K562 (cell line): Measurements from ENCODE around the gene EGF. TPM values are rescaled to one million over a fixed set of nuclear protein-coding genes. Genes with fewer than 3 reads are reported as not detected.

ENCODE experiments used
- ATAC-seq: fragments of 200-7000 bp; cut with Tn5 transposase; 3 replicates; pipeline ENCODE4 v1.9.1; 2020; ENCODE audit warnings: moderate library complexity
- BruUV-seq: library from RNA; stranded (reverse); fragments of 400-500 nt; replicated peaks from 2 replicates; lab custom pipeline; 2021; lab: Mats Ljungman, UMichigan
- CTCF ChIA-PET: fragments of 300-600 bp; formaldehyde crosslinking; extraction: SDS; loops from one replicate; lab custom pipeline; 2021; ENCODE audit warnings: low intra/inter-chr PET ratio; lab: Yijun Ruan, JAX
- POLR2A ChIA-PET: fragments of 300-600, 350-650 bp; sonication (Branson Sonifier 250); formaldehyde crosslinking; extraction: SDS; loops from one replicate; lab custom pipeline; 2021; ENCODE audit warnings: antibody characterized with exemption, inconsistent platforms; lab: Yijun Ruan, JAX
- DNase-seq, 4 experiments: peaks; one replicate each; pipeline versions ENCODE4 v3.0.0 to v3.0.0-alpha.2; 2011 to 2018; ENCODE audit warnings: low spot score in 3 of 4, mixed read lengths in 3 of 4; ENCODE audit errors: extremely low read depth in 1 of 4
- FAIRE-seq: peaks from 2 replicates; lab custom pipeline; 2011; peaks lifted over from hg19 to GRCh38; lab: Jason Lieb, UNC
- H2AFZ ChIP-seq: 2 replicates; pipeline ENCODE4 v1.6.0; 2011; ENCODE audit warnings: low read depth, low read length, control low read depth, inconsistent platforms
- H3K27ac ChIP-seq: fragments of 200-600 bp; 3 replicates; pipeline ENCODE4 v1.8.0; 2011; ENCODE audit warnings: low read depth, mild to moderate bottlenecking, control low read depth, inconsistent platforms, low read length, moderate library complexity, mixed read lengths; ENCODE audit errors: extremely low read depth
- H3K27me3 ChIP-seq, 2 experiments: fragments of 300-600 bp in 1 of 2; 2 replicates in 1 of 2; 3 replicates in 1 of 2; pipeline versions ENCODE4 v1.6.0 to v1.8.0; 2011; ENCODE audit warnings: inconsistent platforms in 2 of 2, low read length in 2 of 2, mild to moderate bottlenecking in 1 of 2, mixed read lengths in 1 of 2, moderate library complexity in 1 of 2; ENCODE audit not compliant: control insufficient read depth in 2 of 2, insufficient read depth in 2 of 2
- H3K36me3 ChIP-seq: fragments of 300-600 bp; 3 replicates; pipeline ENCODE4 v1.8.0; 2011; ENCODE audit warnings: mild to moderate bottlenecking, low read length, inconsistent platforms; ENCODE audit not compliant: control insufficient read depth, insufficient read depth
- H3K4me1 ChIP-seq, 2 experiments: fragments of 200-600 bp in 1 of 2; replicated peaks in 1 of 2; 2 replicates in 1 of 2; 3 replicates in 1 of 2; pipeline versions ENCODE4 v1.5.1 to v1.8.0; 2011; ENCODE audit warnings: inconsistent platforms in 2 of 2, low read length in 2 of 2, mild to moderate bottlenecking in 1 of 2, mixed read lengths in 1 of 2, moderate library complexity in 1 of 2; ENCODE audit not compliant: control insufficient read depth in 2 of 2, insufficient read depth in 2 of 2
- H3K4me2 ChIP-seq: 2 replicates; pipeline ENCODE4 v1.6.1; 2011; ENCODE audit warnings: low read length, control low read depth, inconsistent platforms, mixed read lengths; ENCODE audit not compliant: insufficient read depth
- H3K4me3 ChIP-seq: fragments of 200-600 bp; sonication (generic), shearing (Covaris generic); 2 replicates; pipeline ENCODE4 v1.5.1; 2016; ENCODE audit warnings: control low read depth, inconsistent platforms
- H3K79me2 ChIP-seq: fragments of 200-600 bp; 3 replicates; pipeline ENCODE4 v1.8.0; 2011; ENCODE audit warnings: low read length, inconsistent platforms; ENCODE audit not compliant: control insufficient read depth, insufficient read depth
- H3K9ac ChIP-seq, 2 experiments: 2 replicates each; pipeline versions ENCODE4 v1.6.0 to v1.6.1; 2011; ENCODE audit warnings: low read depth in 2 of 2, low read length in 2 of 2, control low read depth in 1 of 2, inconsistent platforms in 1 of 2, mild to moderate bottlenecking in 1 of 2, mixed read lengths in 1 of 2; ENCODE audit not compliant: insufficient read depth in 1 of 2
- H3K9me1 ChIP-seq: one replicate; pipeline ENCODE4 v1.6.0; 2011; ENCODE audit warnings: inconsistent platforms, mild to moderate bottlenecking, low read length, moderate library complexity; ENCODE audit not compliant: control insufficient read depth, insufficient read depth
- H3K9me3 ChIP-seq: replicated peaks from 2 replicates; pipeline ENCODE4 v1.5.1; 2011; ENCODE audit warnings: low read depth, low read length, inconsistent platforms; ENCODE audit not compliant: control insufficient read depth, insufficient read depth
- H4K20me1 ChIP-seq: replicated peaks from 2 replicates; pipeline ENCODE4 v1.6.1; 2011; ENCODE audit warnings: low read length, inconsistent platforms, mixed read lengths; ENCODE audit not compliant: control insufficient read depth, insufficient read depth
- DMBX1 ChIP-seq: fragments of 250-450 bp; sonication (Bioruptor Pico); IDR thresholded peaks from 2 replicates; pipeline ENCODE4 v1.8.0; 2022; ENCODE audit warnings: inconsistent platforms, mild to moderate bottlenecking, moderate library complexity, borderline replicate concordance
- HDAC1 ChIP-seq, 2 experiments: fragments of 450-650 bp; IDR thresholded peaks; 2 replicates each; pipeline ENCODE4 v1.6.1; 2016 to 2017; ENCODE audit warnings: inconsistent platforms in 1 of 2, mild to moderate bottlenecking in 1 of 2, moderate library complexity in 1 of 2
- KLF1 ChIP-seq: fragments of 450-650 bp; IDR thresholded peaks from 2 replicates; pipeline ENCODE4 v1.6.1; 2016; ENCODE audit warnings: missing genetic modification characterization, missing compliant biosample characterization
- NRF1 ChIP-seq, 2 experiments: fragments of 450-650 bp; IDR thresholded peaks in 1 of 2; conservative IDR thresholded peaks in 1 of 2; 2 replicates each; pipeline ENCODE4 v1.6.1; 2014; ENCODE audit warnings: mild to moderate bottlenecking in 2 of 2
- OTX1 ChIP-seq: fragments of 450-650 bp; formaldehyde crosslinking; IDR thresholded peaks from 2 replicates; pipeline ENCODE4 v1.4.0; 2022; ENCODE audit warnings: mild to moderate bottlenecking
- SREBF2 ChIP-seq: sonication (generic); formaldehyde crosslinking; IDR thresholded peaks from 2 replicates; pipeline ENCODE4 v1.4.0; 2020; ENCODE audit warnings: mild to moderate bottlenecking, missing genetic modification reagents
- ZNF431 ChIP-seq: sonication (generic); formaldehyde crosslinking; IDR thresholded peaks from 2 replicates; pipeline ENCODE4 v1.8.0; 2022; ENCODE audit warnings: mild to moderate bottlenecking, missing genetic modification reagents
- WGBS: fragments of 100-300 bp; shearing (Covaris generic); methylation state at CpG from one replicate; pipeline ENCODE4 v1.1.6; 2016; ENCODE audit warnings: low coverage, mixed read lengths; ENCODE audit not compliant: insufficient coverage; ENCODE audit errors: missing lambda C conversion rate; 5-methylcytosine and 5-hydroxymethylcytosine counted together
- in situ Hi-C: fragments of 300-500 bp; cut with MboI; formaldehyde crosslinking; loops from 4 replicates; pipeline ENCODE4 v1.15.0; 2018; ENCODE audit warnings: inconsistent platforms, mixed read lengths
- intact Hi-C: fragments of 100-400 bp; cut with micrococcal nuclease; formaldehyde crosslinking; loops from 2 replicates; pipeline ENCODE4 v1.14.2; 2022
- polyA plus RNA-seq, 8 experiments: library from polyadenylated mRNA; depleted of rRNA in 4 of 8; stranded (reverse) in 5 of 8; unstranded in 3 of 8; fragments of >200 nt; fragmentation: Nextera tagmentation in 2 of 8; fragmentation: Illumina TruSeq in 1 of 8; extraction: Ambion mirVana in 2 of 8; extraction: Trizol in 1 of 8; gene quantifications; 2 replicates each; pipeline versions ENCODE4 v1.2.1 to v1.2.3, GENCODE V29; 2011 to 2014; ENCODE audit warnings: inconsistent platforms in 1 of 8, missing spikeins in 1 of 8
- total RNA-seq, 7 experiments: library from RNA; depleted of rRNA in 6 of 7; stranded (reverse); fragments of >200 nt in 6 of 7; fragmentation: Illumina TruSeq in 2 of 7; extraction: Trizol in 2 of 7; gene quantifications; 2 replicates each; pipeline versions ENCODE4 v1.2.1 to v1.2.3, GENCODE V29; 2011 to 2021; ENCODE audit warnings: low replicate concordance in 1 of 7
- TF ChIP-seq, protein P1 (sequence below): sonication (generic); formaldehyde crosslinking; IDR thresholded peaks from 2 replicates; pipeline ENCODE4 v1.8.0; 2022; ENCODE audit warnings: mild to moderate bottlenecking, low read depth, missing genetic modification reagents
- TF ChIP-seq, protein P2 (sequence below): fragments of 250-450 bp; sonication (Bioruptor Pico); IDR thresholded peaks from 2 replicates; pipeline ENCODE4 v1.8.0; 2021; ENCODE audit warnings: mild to moderate bottlenecking, moderate library complexity
- TF ChIP-seq, protein P3 (sequence below): IDR thresholded peaks from 2 replicates; pipeline ENCODE4 v1.6.1; 2011; ENCODE audit not compliant: insufficient read length; ENCODE audit errors: extremely low read depth

Gene EGF
- total and polyA plus RNA-seq, 9 of the 15 experiments (the other 6 are each of a cell fraction or from before 2014, with no cell fraction given), result 0.32 to 3.1 (median 1.3) TPM

DNA sequence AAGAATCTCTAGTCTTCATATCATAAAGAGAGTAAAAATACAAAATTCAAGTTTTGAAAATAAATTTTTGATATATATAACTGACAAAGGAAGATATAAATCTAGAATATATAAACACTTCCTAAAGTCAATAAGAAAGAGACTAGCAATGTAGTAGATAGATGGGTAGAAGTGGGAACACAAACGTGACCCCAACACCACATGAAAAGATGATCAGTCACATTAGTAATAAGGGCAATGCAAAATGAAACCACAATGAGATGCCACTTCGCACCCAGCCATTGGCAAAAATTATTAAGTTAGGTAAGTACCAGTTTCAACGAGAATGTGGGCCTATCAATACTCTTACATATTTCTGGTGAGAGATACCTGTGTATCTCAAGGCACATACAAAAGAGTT, 106.5 kb downstream of the EGF start:
- CTCF ChIA-PET, result no interaction called here
- Histone ChIP-seq H2AFZ (no peak overlapping the region), H3K79me2 (no peaks in the 10 kb centered on the region), H3K4me1 (no peaks in the 10 kb centered on the region), H3K9me3 (no peaks in the 10 kb centered on the region)
- POLR2A ChIA-PET, result interaction anchor here (1.3 kb wide), 1 partner anchor 12 kb away, joined by 3 read pairs; no protein-coding TSS in a partner anchor
- no TSS peak for BruUV-seq
- TF ChIP-seq KLF1 (no peak), OTX1 (CRISPR knock-in tag) (no peak), HDAC1 (IDR thresholded peaks at IDR 0.05) (no peak), NRF1 (conservative IDR thresholded peaks at IDR 0.05 in 1 of 2, IDR thresholded peaks at IDR 0.05 in 1 of 2) (no peak), DMBX1 (CRISPR knock-in tag) (no peak), SREBF2 (no peak), ZNF431 (CRISPR knock-in tag) (no peak)
- TF ChIP-seq, protein P1, sequence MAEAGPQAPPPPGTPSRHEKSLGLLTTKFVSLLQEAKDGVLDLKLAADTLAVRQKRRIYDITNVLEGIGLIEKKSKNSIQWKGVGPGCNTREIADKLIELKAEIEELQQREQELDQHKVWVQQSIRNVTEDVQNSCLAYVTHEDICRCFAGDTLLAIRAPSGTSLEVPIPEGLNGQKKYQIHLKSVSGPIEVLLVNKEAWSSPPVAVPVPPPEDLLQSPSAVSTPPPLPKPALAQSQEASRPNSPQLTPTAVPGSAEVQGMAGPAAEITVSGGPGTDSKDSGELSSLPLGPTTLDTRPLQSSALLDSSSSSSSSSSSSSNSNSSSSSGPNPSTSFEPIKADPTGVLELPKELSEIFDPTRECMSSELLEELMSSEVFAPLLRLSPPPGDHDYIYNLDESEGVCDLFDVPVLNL (CRISPR knock-in tag), result no peak
- TF ChIP-seq, protein P2, sequence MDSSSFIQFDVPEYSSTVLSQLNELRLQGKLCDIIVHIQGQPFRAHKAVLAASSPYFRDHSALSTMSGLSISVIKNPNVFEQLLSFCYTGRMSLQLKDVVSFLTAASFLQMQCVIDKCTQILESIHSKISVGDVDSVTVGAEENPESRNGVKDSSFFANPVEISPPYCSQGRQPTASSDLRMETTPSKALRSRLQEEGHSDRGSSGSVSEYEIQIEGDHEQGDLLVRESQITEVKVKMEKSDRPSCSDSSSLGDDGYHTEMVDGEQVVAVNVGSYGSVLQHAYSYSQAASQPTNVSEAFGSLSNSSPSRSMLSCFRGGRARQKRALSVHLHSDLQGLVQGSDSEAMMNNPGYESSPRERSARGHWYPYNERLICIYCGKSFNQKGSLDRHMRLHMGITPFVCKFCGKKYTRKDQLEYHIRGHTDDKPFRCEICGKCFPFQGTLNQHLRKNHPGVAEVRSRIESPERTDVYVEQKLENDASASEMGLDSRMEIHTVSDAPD (CRISPR knock-in tag), result no peak
- TF ChIP-seq, protein P3, sequence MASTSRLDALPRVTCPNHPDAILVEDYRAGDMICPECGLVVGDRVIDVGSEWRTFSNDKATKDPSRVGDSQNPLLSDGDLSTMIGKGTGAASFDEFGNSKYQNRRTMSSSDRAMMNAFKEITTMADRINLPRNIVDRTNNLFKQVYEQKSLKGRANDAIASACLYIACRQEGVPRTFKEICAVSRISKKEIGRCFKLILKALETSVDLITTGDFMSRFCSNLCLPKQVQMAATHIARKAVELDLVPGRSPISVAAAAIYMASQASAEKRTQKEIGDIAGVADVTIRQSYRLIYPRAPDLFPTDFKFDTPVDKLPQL, result no peak
- TF ChIP-seq, all 486 proteins: peak for 0
- Histone ChIP-seq H4K20me1 (no peaks in the 10 kb centered on the region), H3K4me3 (no peak overlapping the region), H3K9me1 (no peaks in the 10 kb centered on the region), H3K9ac (no peak overlapping the region), H3K36me3 (no peaks in the 10 kb centered on the region), H3K27ac (no peak overlapping the region), H3K27me3 (peaks cover 0 to 4% of the 10 kb centered on the region in 2 experiments; a peak in 1 of 5 replicates), H3K4me2 (no peak overlapping the region)
- 0% methylated on average over 3 of the region's 3 CpGs for WGBS
- DNase-seq, result no peak
- in situ Hi-C loops (no loop called here), intact Hi-C loops (no loop called here)
- ATAC-seq, result no peak
- no peak for FAIRE-seq
